ENCODE results near the gene NRM. TPM values are rescaled to one million over a fixed set of nuclear protein-coding genes. Genes with fewer than 3 reads are reported as not detected.
A peak's percentile ranks its signal among the peaks of the same experiment; 100 is the strongest.

Gene NRM
- total RNA-seq, 1 donor from 2014 or later = 1.6 TPM

DNA sequence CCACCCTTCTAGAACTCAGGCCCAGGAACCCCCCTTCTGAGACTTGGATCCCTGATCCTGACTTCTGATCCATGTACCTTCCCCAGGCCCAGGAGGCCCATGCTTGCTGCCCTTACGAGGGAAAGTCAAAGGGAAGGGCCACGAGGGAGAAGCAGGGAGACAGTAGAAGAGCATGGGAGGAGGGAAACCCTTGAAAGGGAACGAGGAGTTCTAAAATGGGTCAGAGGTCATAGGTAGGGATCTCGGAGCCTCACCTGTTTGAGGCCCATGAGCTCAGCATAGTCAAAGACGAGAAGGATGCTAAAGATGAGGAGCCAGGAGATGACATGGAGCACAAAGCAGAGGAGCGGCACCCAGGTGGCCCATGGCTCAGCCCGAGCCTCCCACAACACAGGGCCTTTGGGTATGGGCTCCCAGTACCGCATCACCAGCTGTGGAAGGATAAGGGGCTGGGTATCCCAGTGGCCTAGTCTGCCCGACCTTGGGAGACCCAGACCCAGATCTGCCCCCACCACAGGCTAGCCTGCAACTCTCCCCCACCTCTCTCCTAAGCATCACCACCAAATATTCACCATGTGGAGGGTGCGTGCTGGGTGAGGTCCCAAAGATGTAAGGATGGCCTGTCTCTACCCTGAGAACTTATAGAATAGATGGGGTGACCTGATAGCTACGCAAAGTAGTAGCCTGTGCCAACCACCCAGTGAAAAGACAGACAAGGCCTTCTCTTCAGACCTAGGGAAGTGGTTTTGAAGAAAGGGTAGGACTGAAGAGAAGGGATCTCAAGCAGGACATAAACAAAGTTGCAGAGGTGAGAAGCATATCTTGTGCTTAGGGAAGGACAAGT lies 1.5 kb downstream of the NRM start:
- DNase-seq (ENCODE audit: low read depth in 2 of 2) = no peak

DNA sequence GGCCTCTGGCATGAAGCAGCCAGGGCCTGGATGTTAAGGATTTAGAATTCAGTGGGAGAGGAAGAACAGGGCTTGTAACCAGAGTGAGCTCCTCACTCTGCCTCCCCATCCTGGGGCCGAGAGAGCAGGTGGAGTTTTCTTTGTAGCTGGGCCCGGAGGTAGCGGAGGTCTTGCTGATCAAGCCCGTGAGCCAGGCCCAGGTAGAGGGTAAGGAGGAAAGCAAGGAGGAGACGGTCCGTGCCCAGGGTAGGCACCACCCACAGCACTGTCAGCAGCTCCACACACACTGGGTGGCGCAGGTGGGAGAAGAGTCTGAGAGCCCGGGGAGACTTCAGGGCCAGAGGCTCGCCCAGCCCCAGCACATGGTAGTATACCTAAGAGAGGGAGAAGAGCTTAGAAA lies 2.2 kb downstream of the NRM start:
- no peak for DNase-seq (ENCODE audit: low read depth in 2 of 2)

DNA sequence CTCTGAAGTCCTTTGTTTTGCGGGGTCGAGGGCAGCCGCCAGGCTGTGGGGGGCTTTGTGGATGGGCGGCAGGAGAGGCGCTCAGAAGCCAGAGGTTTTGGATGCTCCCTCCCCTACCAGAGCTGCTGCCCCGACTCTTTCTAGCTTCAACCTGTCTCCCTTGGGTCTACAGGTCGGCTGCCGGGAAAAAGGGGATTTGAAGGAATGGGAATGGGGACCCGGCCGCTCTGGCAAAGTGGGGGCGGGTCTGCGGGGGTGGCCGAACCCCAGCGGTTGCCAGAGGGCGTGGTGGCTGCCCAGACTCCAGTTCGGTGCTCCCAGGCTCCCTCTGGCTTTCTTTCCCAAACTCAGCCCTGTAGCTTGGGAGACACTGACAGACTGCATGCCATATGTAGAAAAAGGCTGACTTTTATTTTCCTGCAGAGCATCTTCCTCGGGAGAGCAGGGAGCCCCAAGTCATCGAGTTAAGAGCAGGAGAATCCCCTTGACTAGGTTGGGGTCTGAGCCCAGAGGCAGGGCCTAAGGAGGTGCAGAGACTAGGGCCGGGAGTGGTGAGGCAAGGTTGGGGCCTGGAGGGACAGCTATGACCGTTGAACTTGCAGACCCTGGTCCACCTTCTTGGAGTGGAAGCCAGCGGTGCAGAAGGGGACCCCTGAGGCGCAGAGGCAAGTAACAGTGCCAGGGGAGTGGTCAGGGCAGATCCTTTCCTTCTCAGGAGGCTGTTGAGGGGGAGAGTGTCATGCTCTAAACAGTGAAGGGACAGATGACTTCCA lies 2.9 kb downstream of the NRM start:
- DNase-seq (ENCODE audit: low read depth in 2 of 2) = peak in 1 of 2 donors; percentile 48

DNA sequence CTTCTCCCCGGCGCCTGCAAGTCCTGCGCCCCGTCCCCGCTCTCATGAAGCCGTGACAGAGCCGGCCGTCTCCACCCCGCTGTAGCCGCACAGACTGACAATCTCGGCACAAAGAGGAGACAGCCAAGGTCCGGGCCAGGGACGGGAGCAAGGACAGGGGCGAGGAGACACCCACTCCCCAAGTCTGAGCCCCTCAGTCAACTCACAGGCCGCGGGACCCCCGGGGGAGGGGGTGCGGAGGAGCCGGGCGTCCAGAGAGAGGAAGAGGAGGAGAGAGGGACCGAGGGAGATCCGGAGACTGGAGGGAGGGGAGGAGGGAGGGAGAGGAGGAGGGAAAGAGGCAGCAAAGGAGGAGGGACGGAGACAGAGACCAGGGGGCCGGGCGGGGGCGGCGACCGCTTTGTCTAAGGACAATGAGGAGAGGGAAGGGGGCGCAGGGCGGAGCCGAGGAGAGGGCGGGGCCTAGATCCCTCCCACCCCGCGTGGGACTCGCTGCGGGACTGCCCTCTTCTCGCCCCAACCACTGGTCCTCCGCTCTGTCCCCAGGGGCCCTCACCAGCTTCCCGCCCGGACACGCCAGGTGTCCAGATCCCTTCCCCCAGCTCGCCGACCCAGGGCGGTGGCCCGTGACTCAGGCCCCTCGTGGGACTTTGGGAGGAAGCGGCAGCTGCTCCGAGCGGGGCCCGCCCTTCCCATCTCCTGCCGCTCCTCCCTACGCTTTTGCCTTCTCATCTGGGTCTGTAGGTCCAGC lies 3.7 kb downstream of the NRM start:
- peak; percentile 84 to 96 for DNase-seq (ENCODE audit: low read depth in 2 of 2)

DNA sequence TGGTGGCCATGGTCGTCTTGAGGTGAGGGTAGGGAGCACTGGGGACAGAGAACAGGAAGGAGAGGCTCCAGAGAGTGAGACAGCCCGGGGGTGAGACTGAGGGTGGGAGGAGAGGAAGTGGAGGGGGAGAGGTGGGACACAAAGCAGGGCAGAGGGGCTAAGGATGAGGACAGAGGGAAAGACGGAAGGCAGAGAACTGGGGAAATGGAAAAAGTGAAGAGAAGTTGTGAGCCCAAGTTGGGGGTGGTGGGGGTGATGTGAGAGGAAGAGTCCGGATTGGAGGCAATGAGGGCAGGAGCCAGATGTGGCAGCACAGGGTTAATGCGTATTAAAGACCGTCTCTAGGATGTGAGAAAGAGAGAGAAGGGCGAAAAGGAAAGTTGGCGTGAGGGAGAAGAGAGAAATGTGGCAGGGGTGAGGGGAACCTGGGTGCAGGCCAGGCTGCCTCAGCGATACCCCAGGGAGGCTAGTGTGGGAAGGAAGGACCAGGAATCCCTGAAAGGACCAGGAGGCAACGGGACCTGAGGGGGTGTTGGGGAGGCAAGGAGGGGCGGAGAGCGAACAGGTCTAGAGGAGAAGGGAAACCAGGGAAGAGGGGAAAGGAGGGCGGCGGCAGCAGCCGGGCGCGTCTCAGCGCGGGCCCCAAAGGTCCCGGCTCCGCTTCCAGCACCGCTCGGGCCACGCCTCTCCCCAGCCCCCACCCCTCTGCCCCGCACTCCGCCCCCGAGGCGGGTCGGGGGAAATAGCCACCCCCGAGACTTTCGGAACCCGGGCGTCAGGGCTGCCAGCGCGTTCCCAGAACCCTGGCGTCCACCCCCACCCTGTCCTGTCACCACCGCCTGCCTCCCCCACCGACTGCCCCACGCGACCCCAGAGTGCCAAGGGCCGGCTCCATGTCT lies 4.5 kb downstream of the NRM start, which contains the start of gene PPP1R18:
PPP1R18 (minus strand) TSS at position 637 of the 899 bp plus-strand sequence; CDS start at position 10, 627 bp downstream.
- DNase-seq (ENCODE audit: low read depth in 2 of 2) = peak; percentile 68 to 70

DNA sequence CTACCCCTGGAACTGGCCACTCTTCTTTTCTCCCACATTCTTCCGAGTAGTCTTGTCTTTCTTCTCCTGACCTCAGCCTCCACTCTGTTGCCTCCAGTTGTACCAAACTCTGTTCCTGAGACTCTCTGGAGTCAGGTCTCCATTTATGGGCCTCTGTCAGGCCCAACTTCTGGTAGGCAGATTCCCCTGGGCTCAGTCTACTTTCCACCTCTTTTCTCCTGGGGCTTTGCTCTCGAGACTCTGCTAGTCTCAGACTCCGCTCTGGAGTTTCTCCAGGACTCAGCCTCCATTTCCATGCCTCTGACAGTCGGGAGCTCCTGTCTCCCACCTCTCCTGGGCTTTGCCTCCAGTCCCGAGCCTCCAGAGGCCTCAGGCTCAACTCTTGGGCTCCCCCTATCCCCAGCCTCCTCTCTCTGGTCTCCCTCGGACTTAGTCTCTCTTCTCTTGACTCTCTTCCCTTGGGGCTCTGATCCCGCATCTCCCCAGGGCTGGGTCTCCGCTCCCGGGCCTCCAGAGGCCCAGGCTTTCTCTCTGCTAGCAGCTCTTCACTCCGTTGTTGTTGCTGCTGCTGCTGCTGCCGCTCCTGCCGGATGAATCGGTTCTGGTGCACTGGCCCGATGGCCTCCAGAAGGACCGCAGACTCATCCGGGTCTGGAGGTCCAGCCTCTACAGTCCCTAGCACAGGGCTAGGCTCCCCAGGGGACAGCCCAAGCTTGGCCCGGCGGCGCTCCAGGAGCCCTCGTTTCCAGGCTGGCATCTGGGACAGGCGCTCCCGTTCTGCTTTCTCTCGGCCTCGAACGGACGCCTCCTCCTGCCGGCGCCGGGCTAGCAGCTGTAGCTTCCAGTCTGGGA lies 5.4 kb downstream of the NRM start:
- peak; percentile 47 to 65 for DNase-seq (ENCODE audit: low read depth in 2 of 2)

DNA sequence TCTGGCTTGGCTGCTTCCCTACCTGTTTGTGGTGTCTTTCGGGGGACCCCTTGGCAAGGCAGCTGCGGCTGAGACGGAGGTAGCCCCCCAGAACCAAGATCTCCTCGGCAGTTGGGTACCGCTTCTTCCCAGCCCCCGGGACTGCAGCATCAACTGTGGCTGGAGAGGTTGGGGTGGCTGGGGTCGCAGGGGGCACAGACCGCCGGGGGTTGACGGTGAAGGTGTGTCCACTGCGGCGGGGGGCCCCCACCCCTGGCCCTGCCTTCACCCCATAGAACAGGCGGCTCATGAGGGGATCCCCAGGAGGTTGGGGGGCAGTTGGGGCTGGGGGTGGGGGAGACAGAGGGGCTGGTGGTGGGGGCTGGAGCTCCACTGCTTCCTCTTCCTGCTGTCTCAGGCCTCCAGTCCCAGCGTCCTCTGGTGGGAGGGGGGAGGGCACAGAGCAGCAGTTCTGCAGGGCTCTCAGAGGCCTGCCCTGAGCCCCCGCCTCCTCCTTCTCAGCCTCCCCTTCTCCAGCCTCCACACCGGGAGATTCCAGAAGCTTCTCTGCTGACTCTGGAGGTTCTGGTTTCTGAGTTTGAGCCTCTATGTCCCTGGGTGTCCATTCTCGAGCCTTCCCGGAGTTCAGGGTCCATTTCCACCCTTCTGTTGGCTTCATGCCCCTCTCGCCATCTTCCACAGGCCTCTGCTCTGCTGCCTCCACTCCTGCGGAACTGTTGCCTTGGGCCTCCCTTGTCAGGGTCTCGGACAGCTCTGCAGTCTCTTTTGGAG lies 6.2 kb downstream of the NRM start:
- peak; percentile 36 to 65 for DNase-seq (ENCODE audit: low read depth in 2 of 2)

DNA sequence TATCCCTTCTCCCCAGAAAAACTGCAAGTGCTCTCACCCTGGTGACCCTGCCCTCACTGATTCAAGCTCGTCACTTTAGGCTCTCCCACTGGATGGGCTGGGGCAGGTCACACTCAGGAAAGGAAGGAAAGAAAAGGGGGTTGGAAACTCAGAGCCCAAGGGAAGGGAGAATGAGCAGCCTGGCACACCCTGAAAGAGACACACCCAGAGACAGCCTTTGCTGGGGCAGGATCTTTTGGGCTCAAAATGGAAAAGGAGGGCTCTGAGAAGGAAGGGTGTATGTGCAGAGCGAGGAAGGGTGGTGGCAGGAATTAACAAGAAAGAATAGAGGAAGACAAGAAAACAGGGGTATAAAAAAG lies 6.8 kb downstream of the NRM start:
- DNase-seq (ENCODE audit: low read depth in 2 of 2) = no peak

DNA sequence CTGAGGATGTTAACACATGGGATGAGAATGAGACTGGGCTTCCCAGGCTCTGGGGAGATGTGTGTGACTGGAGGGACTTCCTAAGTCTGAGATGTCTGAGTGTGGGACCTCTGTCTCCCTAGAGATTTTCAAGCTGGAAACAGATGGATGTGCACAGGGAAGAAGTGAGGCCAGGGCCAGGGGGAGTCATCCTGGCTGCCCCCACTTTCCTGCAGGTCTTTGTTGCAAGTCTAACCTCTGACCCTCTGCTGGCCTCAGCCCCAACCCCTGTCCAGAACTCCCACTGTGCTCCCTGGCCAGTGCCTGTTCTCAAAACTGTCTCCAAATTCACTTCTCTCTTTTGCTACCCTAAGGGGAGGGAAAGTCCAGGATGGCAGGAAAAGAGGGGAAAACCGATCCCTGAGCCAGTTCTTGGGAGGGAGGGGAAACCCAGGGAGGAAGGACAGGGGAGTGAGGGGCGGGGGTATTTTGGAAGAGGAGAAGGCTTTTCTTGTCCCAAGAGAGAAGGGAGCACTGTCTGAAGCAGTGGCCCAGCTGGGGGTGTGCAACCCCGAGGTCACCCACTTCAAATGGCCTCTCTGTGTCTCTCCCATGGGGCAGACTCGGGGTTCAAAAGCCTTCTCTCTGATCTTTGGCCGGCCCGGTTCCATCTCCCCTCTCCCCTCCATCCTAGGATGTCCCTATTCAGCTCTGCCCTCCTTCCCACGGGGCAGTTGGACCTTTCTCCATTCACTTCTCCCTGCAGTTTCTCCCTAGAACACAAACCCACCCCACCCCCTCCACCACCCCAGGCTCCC lies 7.4 kb downstream of the NRM start:
- peak; percentile 46 to 51 for DNase-seq (ENCODE audit: low read depth in 2 of 2)

DNA sequence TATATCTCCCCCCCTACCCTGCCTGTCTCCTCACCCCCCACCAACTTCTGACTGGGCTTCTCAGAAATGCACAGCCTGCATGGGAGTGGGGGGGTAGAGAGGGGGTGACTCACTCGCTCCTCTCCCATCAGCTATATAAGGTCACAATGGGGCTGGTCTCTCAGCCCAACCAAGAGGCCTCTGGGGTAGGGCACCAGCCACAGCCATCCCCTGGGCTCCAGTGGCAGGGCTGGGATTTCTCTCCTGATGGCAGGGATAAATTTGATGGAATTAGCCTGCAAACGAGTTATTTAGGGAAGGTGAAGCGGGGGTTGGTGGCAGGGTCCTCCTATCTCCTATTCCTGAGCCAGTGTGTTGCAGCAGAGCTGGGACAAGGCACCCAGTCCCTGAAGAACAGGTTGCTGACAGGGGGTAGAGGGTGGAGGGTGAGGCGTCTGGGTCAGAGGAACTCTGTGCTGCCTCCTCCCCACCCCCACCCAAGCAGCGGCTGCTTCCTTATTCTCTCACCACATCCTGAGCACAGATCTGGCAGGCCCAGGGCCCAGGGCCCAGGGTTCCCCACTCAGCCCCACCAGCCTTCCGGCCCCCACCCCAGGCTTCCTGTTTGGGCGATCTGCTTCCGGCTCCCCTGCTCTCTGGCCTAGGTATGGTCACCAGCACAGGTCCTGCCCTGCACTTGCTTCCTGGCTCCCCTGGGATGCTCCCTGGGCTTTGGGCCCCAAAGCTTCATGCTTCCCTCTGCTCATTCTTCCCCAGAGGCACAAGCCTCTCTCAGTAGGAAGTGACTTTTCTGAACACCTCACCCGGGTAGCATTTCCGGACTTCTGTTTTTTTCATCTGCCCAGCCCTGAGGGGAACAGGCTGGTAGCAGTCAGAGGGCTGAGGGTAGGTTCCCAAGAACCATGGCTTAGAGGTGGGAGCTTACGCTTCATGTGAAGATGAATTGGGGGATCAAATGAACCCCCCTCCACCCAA lies 8.4 kb downstream of the NRM start:
- peak; percentile 82 to 92 for DNase-seq (ENCODE audit: low read depth in 2 of 2)

DNA sequence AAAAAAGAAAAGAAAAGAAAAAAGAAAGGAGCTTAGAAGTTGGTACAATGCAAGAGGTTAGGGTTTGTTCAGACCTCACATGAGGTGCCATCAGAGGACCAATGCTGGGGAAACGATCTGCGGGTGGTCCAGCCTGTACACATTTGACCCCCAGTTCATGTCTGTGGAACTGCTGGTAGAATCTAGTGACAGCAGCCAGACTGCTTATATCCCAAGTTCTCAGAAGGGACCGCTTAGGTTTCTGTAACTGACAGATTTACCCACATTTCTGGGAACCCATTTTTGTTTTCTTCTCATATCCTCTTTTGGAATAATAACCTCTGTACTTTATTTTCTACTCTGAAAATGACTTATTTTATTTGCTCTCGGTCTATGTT lies 9.0 kb downstream of the NRM start:
- no peak for DNase-seq (ENCODE audit: low read depth in 2 of 2)

DNA sequence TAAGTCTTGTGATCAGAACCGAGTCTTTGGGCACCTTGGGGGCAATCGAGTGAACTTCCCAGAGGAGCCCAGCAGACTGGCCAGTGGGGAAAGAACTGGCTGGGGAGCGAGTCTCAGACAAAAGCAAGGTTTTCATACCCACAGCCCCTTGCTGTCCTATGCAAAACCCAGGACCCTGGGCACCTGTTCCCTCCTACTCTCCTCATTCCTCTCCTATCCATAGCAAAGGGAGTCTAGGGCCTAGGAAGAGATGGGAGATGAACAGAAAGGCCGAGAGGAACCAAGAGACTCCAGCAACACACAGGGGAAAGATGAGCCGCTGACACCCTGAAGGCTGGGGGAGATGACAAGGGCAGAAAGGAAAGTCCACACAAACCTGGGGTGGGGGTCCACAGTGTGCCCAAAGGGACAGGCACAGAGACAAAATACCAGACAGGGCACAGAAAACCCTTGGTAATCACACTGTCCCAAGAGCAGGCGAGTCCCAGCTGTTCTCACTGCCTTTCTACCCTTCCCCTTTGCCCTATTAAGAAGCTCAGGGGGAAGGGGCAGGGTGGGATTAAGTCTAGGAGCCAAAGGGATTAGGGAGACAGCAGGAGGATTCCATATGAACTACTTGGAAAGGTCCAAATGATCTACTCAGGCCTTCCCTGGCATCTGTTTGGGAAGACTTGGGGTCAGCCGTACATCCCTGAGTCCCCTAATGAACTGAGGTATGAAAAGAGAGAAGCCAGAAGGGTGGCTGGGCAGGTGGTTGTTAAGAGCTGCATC lies 10.8 kb downstream of the NRM start:
- DNase-seq (ENCODE audit: low read depth in 2 of 2) = no peak

DNA sequence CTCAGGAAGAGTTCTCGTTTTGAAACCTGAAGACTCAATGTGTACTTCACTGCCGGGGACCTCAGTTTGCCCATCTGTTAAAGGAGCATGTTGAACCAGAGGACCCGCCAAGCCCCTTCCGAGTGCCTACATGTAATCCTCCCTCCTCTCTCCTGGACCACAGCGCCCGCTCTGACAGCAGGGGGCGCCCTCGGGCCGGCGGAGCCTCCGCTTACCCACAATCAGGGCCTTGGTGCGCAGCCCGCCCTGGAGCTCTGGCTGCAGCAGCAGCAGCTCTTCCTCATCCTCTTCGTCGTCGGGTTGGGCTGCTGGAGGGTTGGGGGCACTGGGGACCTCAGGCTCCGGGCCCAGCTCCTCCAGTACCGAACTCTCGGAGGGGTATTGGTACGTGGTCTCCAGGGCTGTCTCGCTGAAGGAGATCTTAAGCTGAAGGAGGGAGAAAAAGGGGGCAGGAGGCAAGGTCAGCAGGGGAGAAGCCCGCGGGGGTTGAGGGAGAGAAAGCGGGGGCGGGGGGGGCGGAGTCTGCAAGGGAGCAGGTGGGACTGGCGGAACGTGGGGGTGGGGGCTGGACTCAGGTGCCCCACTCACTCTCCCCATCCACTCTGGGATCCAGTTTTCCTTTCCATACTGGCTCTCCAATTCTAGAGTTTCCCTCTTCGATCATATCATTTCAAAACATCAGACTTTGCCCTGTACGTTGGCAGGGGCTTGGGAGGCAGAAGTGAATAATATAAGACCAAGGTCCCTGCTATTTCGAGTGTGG lies 11.6 kb downstream of the NRM start:
- peak; percentile 86 to 92 for DNase-seq (ENCODE audit: low read depth in 2 of 2)

DNA sequence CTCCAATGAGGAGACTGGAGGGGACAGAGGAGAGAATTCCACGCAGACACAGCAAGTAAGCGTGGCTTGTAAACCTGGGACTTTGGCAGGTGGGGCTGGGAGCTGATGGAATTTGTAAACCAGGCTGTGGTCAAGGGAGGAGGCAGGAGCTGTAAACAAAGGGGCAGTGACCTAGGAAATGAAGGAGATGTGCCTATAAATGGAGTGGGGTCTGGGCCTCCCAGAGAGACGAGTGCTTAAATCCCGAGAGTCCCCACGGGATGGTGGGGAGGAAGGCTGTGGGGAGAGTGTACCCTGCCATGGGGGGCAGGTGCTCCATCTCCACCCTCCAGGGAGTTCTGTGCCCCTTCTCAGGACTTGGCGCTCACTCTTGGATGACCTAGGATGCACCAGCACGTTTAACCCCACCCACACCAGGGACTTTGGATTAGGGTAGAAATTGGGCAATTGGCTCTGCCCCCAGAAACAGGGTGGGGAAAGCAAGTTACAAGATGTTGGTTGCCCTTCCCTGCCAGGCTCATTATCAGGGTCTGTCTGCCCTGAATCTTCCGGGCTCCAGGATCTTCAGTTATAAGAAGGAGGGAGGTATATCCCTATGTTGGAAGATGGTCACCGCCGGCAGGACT lies 14.0 kb downstream of the NRM start:
- no peak for DNase-seq (ENCODE audit: low read depth in 2 of 2)
